KMS-11 (cell line): Measurements from ENCODE around the gene NKX1-2.

Source experiments
- H2AFZ ChIP-seq: fragments of 200-600 bp; sonication (generic); 2 replicates; pipeline ENCODE4 v1.6.1; 2016; ENCODE audit warnings: antibody characterized with exemption, mixed run types, low read depth
- H3K27ac ChIP-seq: fragments of 200-600 bp; sonication (generic); 2 replicates; pipeline ENCODE4 v1.6.1; 2016; ENCODE audit warnings: mild to moderate bottlenecking, mixed run types
- H3K27me3 ChIP-seq: fragments of 200-600 bp; sonication (generic); 2 replicates; pipeline ENCODE4 v1.6.1; 2017; ENCODE audit warnings: mild to moderate bottlenecking, low read depth, mixed run types, moderate library complexity; ENCODE audit not compliant: insufficient read depth
- H3K36me3 ChIP-seq: fragments of 200-600 bp; sonication (generic); 2 replicates; pipeline ENCODE4 v1.6.1; 2017; ENCODE audit warnings: mild to moderate bottlenecking, mixed run types; ENCODE audit not compliant: insufficient read depth
- H3K4me1 ChIP-seq: fragments of 200-600 bp; sonication (generic); 2 replicates; pipeline ENCODE4 v1.6.1; 2016; ENCODE audit warnings: mild to moderate bottlenecking, low read depth, mixed run types; ENCODE audit not compliant: poor library complexity, severe bottlenecking
- H3K4me2 ChIP-seq: fragments of 200-600 bp; sonication (generic); 2 replicates; pipeline ENCODE4 v1.7.0; 2016; ENCODE audit warnings: mild to moderate bottlenecking, mixed run types
- H3K4me3 ChIP-seq: fragments of 200-600 bp; sonication (generic); IDR thresholded peaks from 2 replicates; pipeline ENCODE4 v1.6.1; 2017; ENCODE audit warnings: low read depth, low read length, mixed read lengths; ENCODE audit not compliant: insufficient read depth
- H3K79me2 ChIP-seq: fragments of 200-600 bp; sonication (generic); 2 replicates; pipeline ENCODE4 v1.6.1; 2016; ENCODE audit warnings: low read depth, mixed run types; ENCODE audit not compliant: insufficient read depth
- H3K9ac ChIP-seq: fragments of 200-600 bp; sonication (generic); 2 replicates; pipeline ENCODE4 v1.6.1; 2016; ENCODE audit warnings: mild to moderate bottlenecking, mixed run types
- H4K20me1 ChIP-seq: fragments of 200-600 bp; sonication (generic); 2 replicates; pipeline ENCODE4 v1.6.1; 2016; ENCODE audit warnings: mild to moderate bottlenecking, mixed run types; ENCODE audit not compliant: insufficient read depth
- CTCF ChIP-seq: fragments of 200-600 bp; sonication (generic); conservative IDR thresholded peaks from 2 replicates; pipeline ENCODE4 v1.6.1; 2017; ENCODE audit warnings: low read depth, mild to moderate bottlenecking, antibody characterized with exemption, low read length, moderate library complexity, mixed read lengths

The NKX1-2 gene

GRCh38 chr10:124403548-124403947 is 46.3 kb downstream of the NKX1-2 start:
- Histone ChIP-seq H3K79me2 (no peaks in the 10 kb centered on the region), H3K9ac (no peak overlapping the region), H3K4me2 (peak overlapping the region; percentile 44; the same call in 1 of the 2 replicates), H4K20me1 (no peaks in the 10 kb centered on the region), H3K4me3 (no peak overlapping the region), H3K27me3 (no peaks in the 10 kb centered on the region), H2AFZ (no peak overlapping the region), H3K4me1 (peaks cover 21% of the 10 kb centered on the region), H3K36me3 (peaks cover 20% of the 10 kb centered on the region; the same call in 1 of the 2 replicates), H3K27ac (peak overlapping the region; percentile 14; the same call in 1 of the 2 replicates)
- peak; percentile 78 for TF ChIP-seq CTCF

- Histone ChIP-seq H4K20me1 (no peaks in the 10 kb centered on the region), H3K4me3 (no peak overlapping the region), H3K79me2 (no peaks in the 10 kb centered on the region), H3K9ac (no peak overlapping the region), H3K27ac (no peak overlapping the region), H3K4me1 (peaks cover 21% of the 10 kb centered on the region), H3K36me3 (peaks cover 20% of the 10 kb centered on the region; the same call in 1 of the 2 replicates), H2AFZ (no peak overlapping the region), H3K27me3 (no peaks in the 10 kb centered on the region), H3K4me2 (no peak overlapping the region)
- no peak for TF ChIP-seq CTCF
Measured at GRCh38 chr10:124402273-124402672, 47.6 kb downstream of the NKX1-2 start.

GRCh38 chr10:124401633-124402032 is 48.2 kb downstream of the NKX1-2 start:
- Histone ChIP-seq H3K27ac (no peak overlapping the region), H2AFZ (no peak overlapping the region), H3K36me3 (peaks cover 20% of the 10 kb centered on the region; the same call in 1 of the 2 replicates), H3K79me2 (no peaks in the 10 kb centered on the region), H3K4me3 (no peak overlapping the region), H3K4me2 (no peak overlapping the region), H3K27me3 (no peaks in the 10 kb centered on the region), H4K20me1 (no peaks in the 10 kb centered on the region), H3K9ac (no peak overlapping the region), H3K4me1 (peaks cover 21% of the 10 kb centered on the region)
- TF ChIP-seq CTCF, result no peak
